Astrocyte of the cerebellum (primary cell): ENCODE results near the gene STOML2.

ENCODE experiments used
- DNase-seq: peaks from one replicate; pipeline ENCODE4 v3.0.0-alpha.2; 2011; ENCODE audit warnings: low read depth
- H3K4me3 ChIP-seq: 2 replicates; pipeline ENCODE4 v1.5.1; 2011; ENCODE audit warnings: mild to moderate bottlenecking, low read depth, low read length, moderate library complexity
- CTCF ChIP-seq: IDR thresholded peaks from 2 replicates; pipeline ENCODE4 v1.5.1; 2012; ENCODE audit warnings: low read length, low read depth, moderate library complexity, mild to moderate bottlenecking; ENCODE audit errors: missing control alignments
- in situ Hi-C: cut with HindIII; loops from 2 replicates; pipeline ENCODE4 v1.10.0; 2017; ENCODE audit warnings: low sequenced_read_pairs

STOML2 gene

DNA sequence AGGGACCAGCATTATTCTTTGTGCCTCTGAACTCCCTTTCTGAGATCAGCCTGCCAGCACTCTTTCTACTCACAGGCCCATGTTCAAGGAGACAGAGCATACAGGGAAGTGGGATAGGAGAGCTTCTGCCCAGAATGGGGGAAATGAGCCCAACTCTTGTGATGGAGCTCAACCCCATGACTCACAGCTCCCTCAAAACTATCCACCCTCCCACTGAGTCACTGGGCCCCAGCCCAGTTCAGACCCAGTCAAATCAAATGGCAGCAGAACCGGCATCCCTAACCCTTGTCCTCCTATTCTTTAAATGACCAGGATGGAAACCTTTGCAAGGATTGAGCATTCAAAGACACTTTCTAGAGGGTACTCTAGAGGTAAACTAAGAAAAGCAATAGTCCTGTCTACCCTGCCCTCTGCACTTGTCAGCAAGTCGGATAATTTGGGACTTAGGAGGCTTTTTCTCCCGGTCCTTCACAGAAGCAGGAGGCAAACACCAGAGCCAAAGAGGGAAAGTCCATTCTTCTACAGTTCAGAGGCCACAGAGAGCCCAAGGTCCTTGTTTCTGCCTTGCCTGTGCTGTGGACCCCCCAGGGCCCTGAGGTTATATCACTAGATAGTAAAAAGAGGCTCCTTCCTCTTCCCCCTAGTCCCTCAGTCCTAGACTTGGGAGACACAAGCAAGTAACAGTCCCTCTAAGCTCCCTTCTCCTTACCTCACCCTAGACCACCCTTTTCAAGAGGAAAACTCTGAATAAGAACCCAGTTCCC, 9.5 kb upstream of the STOML2 start:
- no peak for TF ChIP-seq CTCF
- no peak for DNase-seq
- H3K4me3 ChIP-seq: peak overlapping the region; percentile 28
- in situ Hi-C loops: no loop called here

DNA sequence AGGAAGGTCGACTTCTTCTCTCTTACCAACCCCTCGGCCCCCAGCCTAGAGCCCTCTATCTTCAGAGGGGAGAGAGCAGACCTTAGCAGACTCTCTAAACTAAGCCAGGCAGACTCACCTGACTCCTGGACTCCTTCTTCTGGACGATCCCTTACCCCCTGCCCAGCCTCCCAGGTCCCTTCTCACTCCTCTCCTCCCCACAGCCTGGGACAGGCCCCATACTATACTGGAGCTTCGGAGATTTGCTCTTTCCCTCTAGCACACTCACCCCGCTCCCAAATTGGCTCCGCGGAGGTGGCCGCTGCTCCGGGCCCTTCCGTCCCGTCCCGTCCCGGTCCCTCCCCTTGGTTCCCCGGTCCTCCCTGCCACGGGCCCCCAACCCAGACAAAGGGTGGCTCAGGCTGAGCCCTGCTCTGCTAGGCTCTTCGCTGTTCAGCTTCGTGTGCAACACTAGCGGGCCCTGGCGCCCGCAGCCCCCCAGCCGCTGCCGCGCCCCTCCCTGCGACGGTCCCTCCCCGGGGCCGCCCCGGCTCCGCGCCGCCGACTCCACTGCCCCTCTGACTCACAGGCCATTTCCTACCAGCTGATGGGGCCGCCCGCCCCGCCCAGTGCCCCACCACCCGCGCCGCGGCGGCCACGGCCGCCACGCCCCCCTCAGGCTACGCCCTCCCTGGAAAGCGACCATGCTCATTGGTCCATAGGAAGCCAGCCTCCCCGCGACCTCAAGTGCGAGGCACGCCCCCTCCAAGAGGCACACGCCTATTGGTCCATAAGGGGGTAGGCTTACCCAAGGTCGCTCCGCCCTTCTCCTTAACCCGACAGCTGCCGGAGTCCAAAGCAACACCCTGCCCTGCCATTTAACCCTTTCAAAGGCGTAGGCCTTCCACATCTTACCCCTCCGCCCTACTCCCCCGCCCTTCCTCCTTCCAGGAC, 8.3 kb upstream of the STOML2 start:
- peak; percentile 97 for DNase-seq
- H3K4me3 ChIP-seq: peak overlapping the region; percentile 84
- no peak for TF ChIP-seq CTCF
- in situ Hi-C loops: no loop called here

- no peak for TF ChIP-seq CTCF
- DNase-seq: no peak
- in situ Hi-C loops: no loop called here
- peak overlapping the region; percentile 84 for H3K4me3 ChIP-seq
Observed at GRCh38 chr9:35110327-35110761, 7.4 kb upstream of the STOML2 start.

DNA sequence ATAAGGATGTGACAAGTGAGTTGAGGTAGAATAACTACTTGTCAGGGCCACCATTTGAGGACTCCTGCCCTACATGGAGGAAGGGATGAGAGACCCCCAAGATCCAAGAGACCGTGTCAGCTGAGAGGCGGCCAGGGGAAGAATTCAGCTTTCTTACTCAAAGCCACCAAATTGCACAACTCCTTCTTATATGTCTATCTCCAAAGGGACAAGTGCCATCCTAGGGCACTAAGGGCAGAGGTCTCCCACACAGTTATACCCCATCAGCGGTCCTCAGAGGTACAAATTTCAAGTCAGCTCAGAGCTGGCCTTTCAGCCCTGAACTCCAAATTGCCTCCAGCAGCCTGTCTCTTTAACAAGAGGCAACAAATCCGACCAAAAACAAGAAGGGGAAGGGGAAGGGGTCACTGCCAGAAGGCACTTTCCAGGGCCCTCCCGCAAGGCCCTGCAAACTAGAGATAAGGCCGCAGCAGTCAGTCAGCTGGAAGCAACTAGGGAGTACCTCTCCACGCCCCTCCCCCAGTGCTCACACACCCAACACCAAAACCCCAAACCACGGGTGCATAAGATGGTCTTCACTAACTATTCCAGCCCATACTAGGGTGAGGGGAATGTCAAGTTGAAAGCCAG, 6.1 kb upstream of the STOML2 start:
- DNase-seq: no peak
- H3K4me3 ChIP-seq: no peak overlapping the region
- TF ChIP-seq CTCF: no peak
- in situ Hi-C loops: no loop called here

GRCh38 chr9:35108461-35108860, 5.5 kb upstream of the STOML2 start:
- no peak for DNase-seq
- H3K4me3 ChIP-seq: no peak overlapping the region
- no peak for TF ChIP-seq CTCF
- in situ Hi-C loops: no loop called here
